ENCODE measurements around the gene MAP2K7. TPM values are rescaled to one million over a fixed set of nuclear protein-coding genes. Genes with fewer than 3 reads are reported as not detected.

Gene MAP2K7
- total RNA-seq, 6 experiments from 2014 or later, result 9.7 to 22.1 (median 15.6) TPM

GRCh38 chr19:7942981-7943443 lies 39.3 kb downstream of the MAP2K7 start:
- peaks cover 0 to 16% (median 6%) of the 10 kb centered on the region in 4 donors for H3K36me3 ChIP-seq
- H3K4me3 ChIP-seq, result peak overlapping the region; percentile 74 to 94 (median 94)
- H3K9me3 ChIP-seq, result no peaks in the 10 kb centered on the region
- peaks cover 0 to 13% (median 0%) of the 10 kb centered on the region in 4 donors for H3K4me1 ChIP-seq
- peak in 3 of 4 donors; percentile 31 to 56 (median 56) for ATAC-seq
- intact Hi-C loops (cut with DNase I), result loop anchor here in 1 of 2 donors (10.0 kb wide), 1 partner anchor 312 kb away; no protein-coding TSS in a partner anchor
- DNase-seq, result peak in 1 of 3 donors; percentile 66
- WGBS (ENCODE audit: insufficient coverage, low coverage, low lambda C conversion rate, missing lambda C conversion rate), result 3% methylated on average over 26 of the region's 33 CpGs
- H3K27me3 ChIP-seq, result no peaks in the 10 kb centered on the region
- H3K27ac ChIP-seq, result peak overlapping the region; percentile 89 to 97 (median 93)
- TF ChIP-seq, protein P1, sequence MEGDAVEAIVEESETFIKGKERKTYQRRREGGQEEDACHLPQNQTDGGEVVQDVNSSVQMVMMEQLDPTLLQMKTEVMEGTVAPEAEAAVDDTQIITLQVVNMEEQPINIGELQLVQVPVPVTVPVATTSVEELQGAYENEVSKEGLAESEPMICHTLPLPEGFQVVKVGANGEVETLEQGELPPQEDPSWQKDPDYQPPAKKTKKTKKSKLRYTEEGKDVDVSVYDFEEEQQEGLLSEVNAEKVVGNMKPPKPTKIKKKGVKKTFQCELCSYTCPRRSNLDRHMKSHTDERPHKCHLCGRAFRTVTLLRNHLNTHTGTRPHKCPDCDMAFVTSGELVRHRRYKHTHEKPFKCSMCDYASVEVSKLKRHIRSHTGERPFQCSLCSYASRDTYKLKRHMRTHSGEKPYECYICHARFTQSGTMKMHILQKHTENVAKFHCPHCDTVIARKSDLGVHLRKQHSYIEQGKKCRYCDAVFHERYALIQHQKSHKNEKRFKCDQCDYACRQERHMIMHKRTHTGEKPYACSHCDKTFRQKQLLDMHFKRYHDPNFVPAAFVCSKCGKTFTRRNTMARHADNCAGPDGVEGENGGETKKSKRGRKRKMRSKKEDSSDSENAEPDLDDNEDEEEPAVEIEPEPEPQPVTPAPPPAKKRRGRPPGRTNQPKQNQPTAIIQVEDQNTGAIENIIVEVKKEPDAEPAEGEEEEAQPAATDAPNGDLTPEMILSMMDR (IDR thresholded peaks at IDR 0.05), result no peak
- no peak for TF ChIP-seq POLR2A (IDR thresholded peaks at IDR 0.05)

- intact Hi-C loops (cut with DNase I), result loop anchor here in 1 of 2 donors (10.0 kb wide), 1 partner anchor 311 kb away; no protein-coding TSS in a partner anchor
- 0% methylated on average over 8 of the region's 56 CpGs for WGBS (ENCODE audit: insufficient coverage, low coverage, low lambda C conversion rate, missing lambda C conversion rate)
- ATAC-seq, result peak; percentile 95 to 98 (median 96)
- peak within 1 kb of the TSS; percentile 74 to 94 (median 94) for H3K4me3 ChIP-seq
- no peaks in the 10 kb centered on the region for H3K9me3 ChIP-seq
- H3K27ac ChIP-seq, result peak within 1 kb of the TSS; percentile 89 to 97 (median 93)
- H3K27me3 ChIP-seq, result no peaks in the 10 kb centered on the region
- peak; percentile 74 for TF ChIP-seq POLR2A (IDR thresholded peaks at IDR 0.05)
- TF ChIP-seq, protein P1 (IDR thresholded peaks at IDR 0.05), result no peak
- peak; percentile 99 to 100 (median 99) for DNase-seq
- H3K4me1 ChIP-seq, result peaks cover 0 to 13% (median 0%) of the 10 kb centered on the region in 4 donors
- peaks cover 0 to 12% (median 5%) of the 10 kb centered on the region in 4 donors for H3K36me3 ChIP-seq
Measured at GRCh38 chr19:7943444-7944176, 39.9 kb downstream of the MAP2K7 start, which contains the start of gene TIMM44. Gene TIMM44 (minus strand): TSS chr19:7943666. CDS start chr19:7943651, 15 bp downstream.

DNA sequence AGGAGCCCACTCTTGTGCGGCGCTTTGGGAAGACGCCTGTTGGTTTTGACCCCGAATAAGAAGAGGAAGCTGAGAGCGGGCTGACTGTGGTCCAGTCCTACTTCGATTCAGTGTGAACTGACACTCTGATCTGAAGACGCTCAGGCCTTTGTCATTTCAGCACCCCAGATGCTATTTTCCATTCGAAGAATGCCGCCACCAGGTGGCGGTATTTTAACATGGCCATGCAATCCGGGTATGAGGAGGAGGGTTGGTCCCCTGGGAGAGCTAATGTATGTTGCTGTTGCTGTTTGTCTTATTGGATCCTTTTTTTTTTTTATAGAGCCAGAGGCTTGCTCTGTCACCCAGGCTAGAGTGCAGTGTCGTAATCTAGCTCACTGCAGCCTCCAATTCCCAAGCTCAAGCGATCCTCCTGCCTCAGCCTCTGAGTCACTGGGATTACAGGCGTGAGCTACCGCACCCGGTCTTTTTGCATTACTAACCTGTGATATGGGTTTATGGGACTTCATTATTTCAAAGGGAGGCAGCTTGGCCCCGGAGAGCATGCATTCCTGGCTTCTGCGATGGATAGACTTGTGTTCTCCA lies 40.6 kb downstream of the MAP2K7 start:
- Histone ChIP-seq H3K4me3 (peak overlapping the region; percentile 53 to 94 (median 74)), H3K36me3 (peaks cover 0 to 10% (median 5%) of the 10 kb centered on the region in 4 donors), H3K4me1 (peaks cover 0 to 13% (median 0%) of the 10 kb centered on the region in 4 donors), H3K27ac (peak overlapping the region; percentile 71 to 82 (median 71)), H3K27me3 (no peaks in the 10 kb centered on the region), H3K9me3 (no peaks in the 10 kb centered on the region)
- no peak for TF ChIP-seq POLR2A (IDR thresholded peaks at IDR 0.05)
- TF ChIP-seq, protein P1 (IDR thresholded peaks at IDR 0.05), result peak; percentile 84 to 89 (median 86)
- DNase-seq (peak; percentile 78 to 86 (median 81)), ATAC-seq (peak; percentile 65 to 70 (median 66))
- WGBS (ENCODE audit: insufficient coverage, low coverage, low lambda C conversion rate, missing lambda C conversion rate), result 21% methylated on average over 17 of the region's 18 CpGs
- intact Hi-C loops (cut with DNase I), result loop anchor here in 1 of 2 donors (10.0 kb wide), 1 partner anchor 311 kb away; no protein-coding TSS in a partner anchor

- TF ChIP-seq POLR2A (IDR thresholded peaks at IDR 0.05), result no peak
- TF ChIP-seq, protein P1 (IDR thresholded peaks at IDR 0.05), result no peak
- peaks cover 0 to 7% (median 0%) of the 10 kb centered on the region in 4 donors for H3K4me1 ChIP-seq
- DNase-seq (no peak), ATAC-seq (no peak)
- no peaks in the 10 kb centered on the region for H3K27me3 ChIP-seq
- H3K4me3 ChIP-seq, result no peak overlapping the region
- WGBS (ENCODE audit: insufficient coverage, low coverage, low lambda C conversion rate, missing lambda C conversion rate), result 97% methylated on average over 4 of the region's 4 CpGs
- no peaks in the 10 kb centered on the region for H3K9me3 ChIP-seq
- H3K27ac ChIP-seq, result no peak overlapping the region
- no peaks in the 10 kb centered on the region for H3K36me3 ChIP-seq
- intact Hi-C loops (cut with DNase I), result loop anchor here in 1 of 2 donors (10.0 kb wide), 1 partner anchor 307 kb away; no protein-coding TSS in a partner anchor
Measured at GRCh38 chr19:7947939-7948338, 44.3 kb downstream of the MAP2K7 start.
